SK-N-SH treated with all-trans-retinoic acid at 6 μM for 48 hours (cell line): ENCODE results near the gene MAGEC1.

ENCODE experiments used
- ATAC-seq: fragments of 200-7000 bp; cut with Tn5 transposase; 3 replicates; pipeline ENCODE4 v1.9.1; 2020; ENCODE audit warnings: mild to moderate bottlenecking, moderate library complexity
- BACH2 ChIP-seq: fragments of 250-450 bp; sonication (Bioruptor Pico); IDR thresholded peaks from 2 replicates; pipeline ENCODE4 v1.9.0; 2021; ENCODE audit warnings: mild to moderate bottlenecking, borderline replicate concordance
- CSDC2 ChIP-seq: fragments of 250-450 bp; sonication (Bioruptor Pico); IDR thresholded peaks from 2 replicates; pipeline ENCODE4 v1.5.0; 2020; ENCODE audit warnings: mild to moderate bottlenecking, moderate library complexity
- CSRNP3 ChIP-seq: fragments of 250-450 bp; sonication (Bioruptor Pico); IDR thresholded peaks from 2 replicates; pipeline ENCODE4 v1.5.1; 2021; ENCODE audit warnings: mild to moderate bottlenecking, moderate library complexity
- ESRRG ChIP-seq: fragments of 250-450 bp; sonication (Bioruptor Pico); IDR thresholded peaks from 2 replicates; pipeline ENCODE4 v1.6.1; 2021; ENCODE audit warnings: mild to moderate bottlenecking
- GLIS3 ChIP-seq: fragments of 250-450 bp; sonication (Bioruptor Pico); IDR thresholded peaks from 2 replicates; pipeline ENCODE4 v1.5.0; 2020; ENCODE audit warnings: mild to moderate bottlenecking, moderate library complexity
- ISL1 ChIP-seq: fragments of 250-450 bp; sonication (Bioruptor Pico); IDR thresholded peaks from 2 replicates; pipeline ENCODE4 v2.1.2; 2022; ENCODE audit warnings: mild to moderate bottlenecking, moderate library complexity
- OSR1 ChIP-seq: fragments of 250-450 bp; sonication (Bioruptor Pico); IDR thresholded peaks from 2 replicates; pipeline ENCODE4 v1.8.0; 2022; ENCODE audit warnings: moderate library complexity, mild to moderate bottlenecking, inconsistent platforms
- PPARA ChIP-seq: fragments of 250-450 bp; sonication (Bioruptor Pico); IDR thresholded peaks from 2 replicates; pipeline ENCODE4 v1.5.0; 2020; ENCODE audit warnings: mild to moderate bottlenecking, borderline replicate concordance
- RARB ChIP-seq: fragments of 250-450 bp; sonication (Bioruptor Pico); IDR thresholded peaks from 2 replicates; pipeline ENCODE4 v1.8.0; 2021; ENCODE audit warnings: mild to moderate bottlenecking, moderate library complexity
- SNAI2 ChIP-seq: fragments of 250-450 bp; sonication (Bioruptor Pico); IDR thresholded peaks from 2 replicates; pipeline ENCODE4 v1.5.0; 2020; ENCODE audit warnings: mild to moderate bottlenecking, moderate library complexity
- TCF4 ChIP-seq: fragments of 250-450 bp; sonication (Bioruptor Pico); IDR thresholded peaks from 2 replicates; pipeline ENCODE4 v1.8.0; 2021; ENCODE audit warnings: mild to moderate bottlenecking, moderate library complexity, borderline replicate concordance
- TOX ChIP-seq: fragments of 250-450 bp; sonication (Bioruptor Pico); IDR thresholded peaks from 2 replicates; pipeline ENCODE4 v1.8.0; 2021; ENCODE audit warnings: mild to moderate bottlenecking, moderate library complexity, borderline replicate concordance
- ZC3H10 ChIP-seq: fragments of 250-450 bp; sonication (Bioruptor Pico); IDR thresholded peaks from 2 replicates; pipeline ENCODE4 v1.5.1; 2021; ENCODE audit warnings: mild to moderate bottlenecking, moderate library complexity
- ZFP3 ChIP-seq: fragments of 250-450 bp; sonication (Bioruptor Pico); IDR thresholded peaks from 2 replicates; pipeline ENCODE4 v1.5.0; 2020; ENCODE audit warnings: mild to moderate bottlenecking, moderate library complexity
- ZFP30 ChIP-seq: fragments of 450-650 bp; formaldehyde crosslinking; IDR thresholded peaks from 2 replicates; pipeline ENCODE4 v1.5.0; 2022; ENCODE audit warnings: mild to moderate bottlenecking, moderate library complexity
- ZNF8 ChIP-seq: fragments of 450-650 bp; formaldehyde crosslinking; IDR thresholded peaks from 2 replicates; pipeline ENCODE4 v1.5.0; 2020; ENCODE audit warnings: mild to moderate bottlenecking, moderate library complexity
- TF ChIP-seq, protein P1 (sequence below): fragments of 250-450 bp; sonication (Bioruptor Pico); IDR thresholded peaks from 2 replicates; pipeline ENCODE4 v1.5.1; 2020; ENCODE audit warnings: low read depth, mild to moderate bottlenecking, moderate library complexity
- TF ChIP-seq, protein P2 (sequence below): fragments of 250-450 bp; sonication (Bioruptor Pico); IDR thresholded peaks from 2 replicates; pipeline ENCODE4 v1.8.0; 2021; ENCODE audit warnings: low read depth, mild to moderate bottlenecking, moderate library complexity, borderline replicate concordance

MAGEC1 gene

GRCh38 chrX:141945426-141945825 is 41.7 kb downstream of the MAGEC1 start (continued):
- TF ChIP-seq OSR1, result no peak
- TF ChIP-seq ISL1, result no peak
- TF ChIP-seq CSRNP3, result no peak

- TF ChIP-seq, protein P1, sequence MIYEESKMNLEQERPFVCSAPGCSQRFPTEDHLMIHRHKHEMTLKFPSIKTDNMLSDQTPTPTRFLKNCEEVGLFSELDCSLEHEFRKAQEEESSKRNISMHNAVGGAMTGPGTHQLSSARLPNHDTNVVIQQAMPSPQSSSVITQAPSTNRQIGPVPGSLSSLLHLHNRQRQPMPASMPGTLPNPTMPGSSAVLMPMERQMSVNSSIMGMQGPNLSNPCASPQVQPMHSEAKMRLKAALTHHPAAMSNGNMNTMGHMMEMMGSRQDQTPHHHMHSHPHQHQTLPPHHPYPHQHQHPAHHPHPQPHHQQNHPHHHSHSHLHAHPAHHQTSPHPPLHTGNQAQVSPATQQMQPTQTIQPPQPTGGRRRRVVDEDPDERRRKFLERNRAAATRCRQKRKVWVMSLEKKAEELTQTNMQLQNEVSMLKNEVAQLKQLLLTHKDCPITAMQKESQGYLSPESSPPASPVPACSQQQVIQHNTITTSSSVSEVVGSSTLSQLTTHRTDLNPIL (CRISPR knock-in tag), result no peak
- TF ChIP-seq CSDC2, result no peak
- TF ChIP-seq TCF4 (CRISPR knock-in tag), result no peak
- no peak for TF ChIP-seq TOX (CRISPR knock-in tag)
- no peak for TF ChIP-seq ZFP30
- TF ChIP-seq ZC3H10, result no peak
- TF ChIP-seq, protein P2, sequence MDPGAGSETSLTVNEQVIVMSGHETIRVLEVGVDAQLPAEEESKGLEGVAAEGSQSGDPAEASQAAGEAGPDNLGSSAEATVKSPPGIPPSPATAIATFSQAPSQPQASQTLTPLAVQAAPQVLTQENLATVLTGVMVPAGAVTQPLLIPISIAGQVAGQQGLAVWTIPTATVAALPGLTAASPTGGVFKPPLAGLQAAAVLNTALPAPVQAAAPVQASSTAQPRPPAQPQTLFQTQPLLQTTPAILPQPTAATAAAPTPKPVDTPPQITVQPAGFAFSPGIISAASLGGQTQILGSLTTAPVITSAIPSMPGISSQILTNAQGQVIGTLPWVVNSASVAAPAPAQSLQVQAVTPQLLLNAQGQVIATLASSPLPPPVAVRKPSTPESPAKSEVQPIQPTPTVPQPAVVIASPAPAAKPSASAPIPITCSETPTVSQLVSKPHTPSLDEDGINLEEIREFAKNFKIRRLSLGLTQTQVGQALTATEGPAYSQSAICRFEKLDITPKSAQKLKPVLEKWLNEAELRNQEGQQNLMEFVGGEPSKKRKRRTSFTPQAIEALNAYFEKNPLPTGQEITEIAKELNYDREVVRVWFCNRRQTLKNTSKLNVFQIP, result no peak
- TF ChIP-seq BACH2 (CRISPR knock-in tag), result no peak
- no peak for TF ChIP-seq SNAI2
- no peak for TF ChIP-seq PPARA (CRISPR knock-in tag)
- TF ChIP-seq ZFP3 (CRISPR knock-in tag), result no peak
- no peak for TF ChIP-seq CSRNP3
- no peak for TF ChIP-seq ZNF8 (CRISPR knock-in tag)
- no peak for TF ChIP-seq ESRRG (CRISPR knock-in tag)
- ATAC-seq, result no peak
Measured at GRCh38 chrX:141947350-141947749, 43.7 kb downstream of the MAGEC1 start.

DNA sequence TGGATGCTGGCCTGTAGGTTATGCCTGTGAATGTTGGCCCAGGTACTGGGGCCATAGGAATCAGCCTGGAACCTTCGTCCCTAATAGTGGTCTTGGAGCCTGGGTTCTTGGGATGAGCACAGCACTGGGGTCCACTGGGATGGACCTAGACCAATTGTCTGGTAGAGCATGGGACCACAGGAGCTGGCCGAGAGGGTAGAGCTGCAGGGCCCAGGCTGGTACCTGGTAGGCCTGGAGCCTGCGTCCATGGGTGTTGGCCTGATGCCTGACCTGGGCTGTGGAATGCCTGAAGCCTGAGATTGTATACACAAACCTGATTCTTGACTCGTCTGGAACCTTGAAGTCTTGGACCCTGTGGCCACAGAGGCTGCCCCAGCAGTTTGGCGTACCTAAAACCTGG is 48.9 kb downstream of the MAGEC1 start:
- ATAC-seq, result no peak

DNA sequence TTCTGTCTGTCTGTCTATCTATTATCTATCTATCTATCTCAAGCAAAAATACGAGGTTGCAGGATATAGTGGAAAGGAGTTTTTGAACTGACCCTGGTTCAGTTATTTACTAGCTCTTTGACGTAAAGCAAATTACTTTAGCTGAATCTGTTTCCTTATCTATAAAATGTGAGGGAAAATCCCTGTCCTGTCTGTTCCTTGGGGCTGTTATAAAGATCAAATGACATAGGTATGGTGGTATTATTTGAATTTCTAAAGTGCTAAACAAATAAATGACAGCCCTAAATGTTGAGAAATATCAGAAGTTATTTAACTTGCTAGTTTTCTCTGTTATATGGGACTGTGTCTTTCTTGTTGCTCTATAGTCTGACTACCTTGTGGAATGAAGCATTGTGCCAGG is 55.0 kb downstream of the MAGEC1 start:
- TF ChIP-seq ZFP30 (no peak), GLIS3 (no peak), BACH2 (CRISPR knock-in tag) (no peak)
- no peak for ATAC-seq

More for the DNA sequence above, 48.9 kb downstream of the MAGEC1 start:
- TF ChIP-seq RARB (CRISPR knock-in tag), result no peak
